T-helper 1 cell (primary cell): ENCODE measurements around the gene NBEAL1.
A peak's percentile ranks its signal among the peaks of the same experiment; 100 is the strongest.
"Not testable (repeated sequence)": the region's sequence is repeated elsewhere in the genome, so short reads cannot be mapped to it uniquely, and the experiment has no call there.

Source experiments
- DNase-seq, 5 donors: peaks; one replicate each; pipeline ENCODE4 v3.0.0-alpha.2; 2012 to 2020

The NBEAL1 gene

GRCh38 chr2:203115201-203115700, 100.6 kb downstream of the NBEAL1 start:
- not testable (repeated sequence) for DNase-seq

GRCh38 chr2:203122317-203122986, 107.8 kb downstream of the NBEAL1 start:
- DNase-seq: no peak

GRCh38 chr2:203126996-203127395, 112.3 kb downstream of the NBEAL1 start:
- no peak for DNase-seq

GRCh38 chr2:203135105-203135504, 120.4 kb downstream of the NBEAL1 start:
- DNase-seq: no peak

GRCh38 chr2:203143391-203143790, 128.7 kb downstream of the NBEAL1 start:
- DNase-seq: no peak

- DNase-seq: no peak
Measured at GRCh38 chr2:203149194-203149593, 134.5 kb downstream of the NBEAL1 start.

GRCh38 chr2:203155406-203155805, 140.7 kb downstream of the NBEAL1 start:
- DNase-seq: peak in 1 of 5 donors; percentile 13

- not testable (repeated sequence) for DNase-seq
Measured at GRCh38 chr2:203162722-203163121, 148.0 kb downstream of the NBEAL1 start.

- DNase-seq: no peak
Measured at GRCh38 chr2:203164311-203164935, 149.7 kb downstream of the NBEAL1 start.

GRCh38 chr2:203167751-203168150, 153.1 kb downstream of the NBEAL1 start:
- DNase-seq: no peak

GRCh38 chr2:203170502-203170901, 155.8 kb downstream of the NBEAL1 start:
- no peak for DNase-seq

- no peak for DNase-seq
Measured at GRCh38 chr2:203175371-203175770, 160.7 kb downstream of the NBEAL1 start.

GRCh38 chr2:203177361-203177760, 162.7 kb downstream of the NBEAL1 start:
- DNase-seq: no peak

- DNase-seq: no peak
Measured at GRCh38 chr2:203185864-203186263, 171.2 kb downstream of the NBEAL1 start.

- not testable (repeated sequence) for DNase-seq
Measured at GRCh38 chr2:203190547-203190946, 175.9 kb downstream of the NBEAL1 start.

- not testable (repeated sequence) for DNase-seq
Measured at GRCh38 chr2:203191026-203191425, 176.4 kb downstream of the NBEAL1 start.

- DNase-seq: peak in 1 of 5 donors; percentile 3
Measured at GRCh38 chr2:203191961-203192360, 177.3 kb downstream of the NBEAL1 start.

GRCh38 chr2:203195331-203196036, 180.8 kb downstream of the NBEAL1 start:
- DNase-seq: no peak

GRCh38 chr2:203200866-203201265, 186.2 kb downstream of the NBEAL1 start:
- DNase-seq: no peak

GRCh38 chr2:203201426-203201825, 186.8 kb downstream of the NBEAL1 start:
- DNase-seq: no peak

- DNase-seq: no peak
Measured at GRCh38 chr2:203209538-203209937, 194.9 kb downstream of the NBEAL1 start.

GRCh38 chr2:203225423-203226039, 210.9 kb downstream of the NBEAL1 start:
- peak in 3 of 5 donors; percentile 5 to 30 (median 12) for DNase-seq

GRCh38 chr2:203229674-203230073, 215.0 kb downstream of the NBEAL1 start:
- DNase-seq: not testable (repeated sequence)
